Fibroblast of lung (primary cell): ENCODE data around the gene ODR4. TPM values are rescaled to one million over a fixed set of nuclear protein-coding genes. Genes with fewer than 3 reads are reported as not detected.

Source experiments
- DNase-seq, 2 donors: peaks; one replicate each; pipeline versions ENCODE4 v3.0.0 to v3.0.0-alpha.2; 2010; ENCODE audit warnings: low read depth in 2 of 2
- H2AFZ ChIP-seq: 2 replicates; pipeline ENCODE4 v1.5.1; 2012; ENCODE audit warnings: low read length, control low read depth, inconsistent platforms
- H3K27ac ChIP-seq: 2 replicates; pipeline ENCODE4 v1.5.1; 2011; ENCODE audit warnings: low read length, control low read depth; ENCODE audit not compliant: insufficient read depth
- H3K27me3 ChIP-seq: 2 replicates; pipeline ENCODE4 v1.5.1; 2011; ENCODE audit warnings: mild to moderate bottlenecking, low read length; ENCODE audit not compliant: control insufficient read depth, insufficient read depth
- H3K36me3 ChIP-seq: 2 replicates; pipeline ENCODE4 v1.5.1; 2011; ENCODE audit warnings: low read length; ENCODE audit not compliant: control insufficient read depth, insufficient read depth
- H3K4me1 ChIP-seq: 2 replicates; pipeline ENCODE4 v1.5.1; 2011; ENCODE audit warnings: low read length; ENCODE audit not compliant: control insufficient read depth, insufficient read depth; ENCODE audit errors: extremely low read depth
- H3K4me2 ChIP-seq: 2 replicates; pipeline ENCODE4 v1.5.1; 2011; ENCODE audit warnings: low read length, control low read depth; ENCODE audit not compliant: insufficient read depth; ENCODE audit errors: extremely low read depth
- H3K4me3 ChIP-seq, 4 experiments: fragments of 200-600 bp in 1 of 4; sonication (generic) in 1 of 4; replicated peaks in 1 of 4; 2 replicates each; pipeline ENCODE4 v1.5.1; 2011 to 2016; ENCODE audit warnings: low read length in 4 of 4, low read depth in 3 of 4, mild to moderate bottlenecking in 3 of 4, control low read depth in 2 of 4, inconsistent platforms in 1 of 4, mixed read lengths in 1 of 4; ENCODE audit not compliant: insufficient read depth in 1 of 4; ENCODE audit errors: control extremely low read depth in 1 of 4
- H3K79me2 ChIP-seq: 2 replicates; pipeline ENCODE4 v1.5.1; 2012; ENCODE audit warnings: mild to moderate bottlenecking, low read length, inconsistent platforms; ENCODE audit not compliant: control insufficient read depth, insufficient read depth
- H3K9ac ChIP-seq: 2 replicates; pipeline ENCODE4 v1.5.1; 2011; ENCODE audit warnings: mild to moderate bottlenecking, low read length, control low read depth; ENCODE audit not compliant: insufficient read depth
- H3K9me3 ChIP-seq: 2 replicates; pipeline ENCODE4 v1.5.1; 2012; ENCODE audit warnings: low read depth, low read length; ENCODE audit not compliant: control insufficient read depth, insufficient read depth
- H4K20me1 ChIP-seq: 2 replicates; pipeline ENCODE4 v1.5.1; 2011; ENCODE audit warnings: low read length; ENCODE audit not compliant: control insufficient read depth, insufficient read depth; ENCODE audit errors: extremely low read depth
- EZH2 ChIP-seq: IDR thresholded peaks from 2 replicates; pipeline ENCODE4 v1.5.1; 2012; ENCODE audit warnings: low read length, control low read depth, mild to moderate bottlenecking; ENCODE audit errors: missing control alignments
- polyA plus RNA-seq, 2 donors: library from polyadenylated mRNA; depleted of rRNA in 1 of 2; stranded (reverse) in 1 of 2; unstranded in 1 of 2; fragments of >200 nt; gene quantifications; 2 replicates each; pipeline ENCODE4 v1.2.1, GENCODE V29; 2011 to 2012; ENCODE audit warnings: missing spikeins in 1 of 2
- total RNA-seq: library from RNA; depleted of rRNA; stranded (reverse); fragments of >200 nt; gene quantifications from 2 replicates; pipeline ENCODE4 v1.2.1, GENCODE V29; 2014
- TF ChIP-seq, protein P1 (sequence below), 2 donors: IDR thresholded peaks in 1 of 2; conservative IDR thresholded peaks in 1 of 2; 1 replicate in 1 of 2; 2 replicates in 1 of 2; pipeline ENCODE4 v1.5.1; 2011 to 2012; ENCODE audit warnings: low read length in 2 of 2, control low read depth in 1 of 2, inconsistent platforms in 1 of 2, low read depth in 1 of 2, mild to moderate bottlenecking in 1 of 2

Gene ODR4
- total and polyA plus RNA-seq, 2 donors (not counting 1 experiment from before 2014, with no cell fraction given) = 13.0 to 13.7 TPM

DNA sequence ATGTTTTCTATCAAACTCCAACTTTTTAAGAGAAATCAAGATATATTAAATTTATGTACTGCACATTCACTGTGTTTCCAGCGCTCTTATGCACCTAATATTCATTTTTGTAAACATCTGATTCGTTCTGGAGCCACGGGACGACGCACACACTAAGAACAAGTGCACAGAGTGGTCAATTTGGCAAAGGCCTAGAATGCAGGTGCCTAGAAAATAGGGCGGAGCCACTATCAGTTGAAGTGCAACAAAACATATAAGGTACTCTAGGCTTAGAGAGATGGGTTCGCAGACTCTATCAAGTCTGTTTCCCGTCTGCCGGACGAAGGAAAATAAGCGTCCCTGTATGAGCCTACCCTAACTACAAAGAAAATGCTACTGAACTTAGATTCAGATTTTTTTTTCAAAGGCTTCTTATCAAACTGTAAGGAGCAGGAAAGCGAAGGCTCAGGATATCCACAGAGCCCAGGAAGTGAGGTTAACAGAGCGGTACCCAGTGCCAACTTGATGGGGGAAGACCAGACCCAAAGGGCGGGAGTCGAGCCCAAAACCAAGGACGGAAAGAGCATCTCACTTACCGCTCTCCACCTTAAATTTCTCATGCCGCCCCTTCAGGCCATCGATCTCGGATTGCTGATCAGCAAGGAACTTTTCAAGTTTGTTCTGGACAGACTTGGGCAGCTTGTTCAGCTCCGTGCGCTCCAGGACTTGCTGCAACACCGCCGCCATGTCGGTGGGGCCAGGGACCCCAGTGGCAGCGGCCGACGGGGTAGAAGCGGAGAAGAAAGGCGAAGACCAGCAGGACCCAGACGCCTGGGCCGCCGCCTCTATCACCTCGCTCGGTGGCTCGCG lies 1.1 kb upstream of the ODR4 start:
- H2AFZ ChIP-seq = peak overlapping the region; percentile 84
- TF ChIP-seq, protein P1, sequence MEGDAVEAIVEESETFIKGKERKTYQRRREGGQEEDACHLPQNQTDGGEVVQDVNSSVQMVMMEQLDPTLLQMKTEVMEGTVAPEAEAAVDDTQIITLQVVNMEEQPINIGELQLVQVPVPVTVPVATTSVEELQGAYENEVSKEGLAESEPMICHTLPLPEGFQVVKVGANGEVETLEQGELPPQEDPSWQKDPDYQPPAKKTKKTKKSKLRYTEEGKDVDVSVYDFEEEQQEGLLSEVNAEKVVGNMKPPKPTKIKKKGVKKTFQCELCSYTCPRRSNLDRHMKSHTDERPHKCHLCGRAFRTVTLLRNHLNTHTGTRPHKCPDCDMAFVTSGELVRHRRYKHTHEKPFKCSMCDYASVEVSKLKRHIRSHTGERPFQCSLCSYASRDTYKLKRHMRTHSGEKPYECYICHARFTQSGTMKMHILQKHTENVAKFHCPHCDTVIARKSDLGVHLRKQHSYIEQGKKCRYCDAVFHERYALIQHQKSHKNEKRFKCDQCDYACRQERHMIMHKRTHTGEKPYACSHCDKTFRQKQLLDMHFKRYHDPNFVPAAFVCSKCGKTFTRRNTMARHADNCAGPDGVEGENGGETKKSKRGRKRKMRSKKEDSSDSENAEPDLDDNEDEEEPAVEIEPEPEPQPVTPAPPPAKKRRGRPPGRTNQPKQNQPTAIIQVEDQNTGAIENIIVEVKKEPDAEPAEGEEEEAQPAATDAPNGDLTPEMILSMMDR (conservative IDR thresholded peaks at IDR 0.05 in 1 of 2, IDR thresholded peaks at IDR 0.05 in 1 of 2; ENCODE audit: low read depth in 1 of 2, low read length in 2 of 2) = no peak
- no peak for TF ChIP-seq EZH2
- peak overlapping the region; percentile 94 for H3K9ac ChIP-seq
- no peaks in the 10 kb centered on the region for H3K4me1 ChIP-seq
- DNase-seq = peak; percentile 35 to 42
- peak overlapping the region; percentile 99 for H3K27ac ChIP-seq
- H3K79me2 ChIP-seq = peaks cover 65% of the 10 kb centered on the region
- peak overlapping the region; percentile 87 to 97 (median 94) for H3K4me3 ChIP-seq
- H4K20me1 ChIP-seq = no peaks in the 10 kb centered on the region
- peaks cover 2% of the 10 kb centered on the region for H3K36me3 ChIP-seq
- no peaks in the 10 kb centered on the region for H3K27me3 ChIP-seq
- no peaks in the 10 kb centered on the region for H3K9me3 ChIP-seq
- H3K4me2 ChIP-seq = peak overlapping the region; percentile 91

DNA sequence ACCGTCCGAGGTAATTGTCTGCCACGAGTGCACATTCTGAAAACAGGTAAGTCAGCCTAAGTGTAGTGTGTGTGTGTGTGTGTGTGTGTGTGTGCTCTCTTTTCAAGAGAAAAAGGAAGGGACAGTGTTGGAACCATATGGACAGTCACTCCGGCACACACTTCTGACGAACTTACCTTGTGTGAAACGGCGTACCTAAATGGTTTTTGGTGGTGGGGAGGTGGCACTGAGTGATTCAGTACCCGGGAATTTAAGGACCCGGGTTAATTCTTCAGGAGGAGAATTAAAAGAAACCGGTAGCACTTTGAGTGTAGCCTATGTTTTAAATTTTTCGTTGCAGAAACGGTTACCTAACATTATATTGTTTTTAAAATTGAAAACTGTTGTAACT lies 286 bp downstream of the ODR4 start:
- peak overlapping the region; percentile 99 for H3K27ac ChIP-seq
- H3K4me2 ChIP-seq = peak overlapping the region; percentile 83
- no peak for TF ChIP-seq EZH2
- TF ChIP-seq, protein P1 (conservative IDR thresholded peaks at IDR 0.05 in 1 of 2, IDR thresholded peaks at IDR 0.05 in 1 of 2; ENCODE audit: low read depth in 1 of 2, low read length in 2 of 2) = no peak
- no peak for DNase-seq
- H3K27me3 ChIP-seq = no peaks in the 10 kb centered on the region
- H3K79me2 ChIP-seq = peaks cover 65% of the 10 kb centered on the region
- peaks cover 2% of the 10 kb centered on the region for H3K36me3 ChIP-seq
- no peaks in the 10 kb centered on the region for H4K20me1 ChIP-seq
- peak overlapping the region; percentile 94 for H2AFZ ChIP-seq
- H3K9ac ChIP-seq = peak overlapping the region; percentile 94
- H3K4me1 ChIP-seq = no peaks in the 10 kb centered on the region
- H3K4me3 ChIP-seq = peak overlapping the region; percentile 87 to 99 (median 95)
- H3K9me3 ChIP-seq = no peaks in the 10 kb centered on the region

DNA sequence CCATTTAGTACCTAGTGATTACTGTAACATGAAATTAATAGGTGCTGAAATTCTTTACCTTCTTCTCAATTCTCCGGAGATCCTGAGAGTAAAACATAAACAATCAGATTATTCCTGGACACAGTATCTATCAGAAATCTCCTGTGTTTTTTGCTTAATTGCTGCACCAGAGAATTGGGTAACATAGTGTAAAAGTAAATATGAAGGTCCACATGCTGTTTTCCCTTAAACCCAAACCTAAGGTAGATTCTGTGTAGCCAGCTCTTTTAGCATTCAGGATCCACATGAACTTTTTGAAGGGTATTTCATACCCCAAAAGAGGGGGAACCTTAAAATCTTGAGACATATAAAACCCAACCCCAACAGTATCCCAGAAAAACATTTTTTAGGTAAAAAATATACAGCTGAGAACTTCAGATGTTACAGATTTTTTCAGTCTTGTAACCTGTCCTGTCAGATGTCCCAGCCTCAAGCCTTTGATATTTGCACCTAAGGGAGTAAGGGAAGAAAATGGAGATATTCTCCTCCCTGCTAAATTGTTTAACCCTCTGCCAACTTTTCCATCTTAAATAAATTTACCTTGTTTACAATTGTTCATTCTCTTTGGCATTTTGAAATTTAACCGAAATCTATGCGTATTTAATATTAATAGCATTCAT lies 11.2 kb downstream of the ODR4 start:
- no peaks in the 10 kb centered on the region for H3K9me3 ChIP-seq
- H3K36me3 ChIP-seq = peaks cover 7% of the 10 kb centered on the region
- no peak overlapping the region for H3K4me2 ChIP-seq
- no peaks in the 10 kb centered on the region for H3K4me1 ChIP-seq
- H3K79me2 ChIP-seq = no peaks in the 10 kb centered on the region
- no peak for DNase-seq
- H3K9ac ChIP-seq = no peak overlapping the region
- H4K20me1 ChIP-seq = no peaks in the 10 kb centered on the region
- H3K27ac ChIP-seq = no peak overlapping the region
- no peak overlapping the region for H2AFZ ChIP-seq
- H3K27me3 ChIP-seq = no peaks in the 10 kb centered on the region
- TF ChIP-seq EZH2 = no peak
- no peak overlapping the region for H3K4me3 ChIP-seq
